Ishikawa (cell line): ENCODE results near the gene MAGI2.

Source experiments
- CEBPB ChIP-seq: IDR thresholded peaks from 2 replicates; pipeline ENCODE4 v1.6.1; 2012
- CREB1 ChIP-seq: IDR thresholded peaks from 2 replicates; pipeline ENCODE4 v1.6.1; 2012; ENCODE audit warnings: low read depth
- EP300 ChIP-seq: IDR thresholded peaks from 2 replicates; pipeline ENCODE4 v1.6.1; 2012; ENCODE audit warnings: borderline replicate concordance
- RAD21 ChIP-seq: IDR thresholded peaks from 2 replicates; pipeline ENCODE4 v1.6.1; 2012; ENCODE audit warnings: low read depth
- TAF1 ChIP-seq: IDR thresholded peaks from 2 replicates; pipeline ENCODE4 v1.6.1; 2012; ENCODE audit warnings: low read depth, mild to moderate bottlenecking
- TCF12 ChIP-seq: IDR thresholded peaks from 2 replicates; pipeline ENCODE4 v1.6.1; 2012; ENCODE audit warnings: low read depth
- TEAD4 ChIP-seq: IDR thresholded peaks from 2 replicates; pipeline ENCODE4 v1.6.1; 2012
- YY1 ChIP-seq: IDR thresholded peaks from 2 replicates; pipeline ENCODE4 v1.6.1; 2012; ENCODE audit warnings: low read depth
- ZBTB7A ChIP-seq: IDR thresholded peaks from 2 replicates; pipeline ENCODE4 v1.6.1; 2012; ENCODE audit warnings: low read depth

- no peak for TF ChIP-seq TAF1
- no peak for TF ChIP-seq ZBTB7A
- TF ChIP-seq TCF12, result no peak
- no peak for TF ChIP-seq TEAD4
- TF ChIP-seq CEBPB, result no peak
- no peak for TF ChIP-seq EP300
- TF ChIP-seq CREB1, result no peak
- no peak for TF ChIP-seq YY1
- TF ChIP-seq RAD21, result no peak
Observed at GRCh38 chr7:78649976-78650375, 803.5 kb downstream of the MAGI2 start.
